HepG2 (cell line): ENCODE measurements around the gene VRK3. TPM values are rescaled to one million over a fixed set of nuclear protein-coding genes. Genes with fewer than 3 reads are reported as not detected.
A peak's percentile ranks its signal among the peaks of the same experiment; 100 is the strongest.

ENCODE experiments used
- ELF3 ChIP-seq: IDR thresholded peaks from 2 replicates; pipeline ENCODE4 v1.6.1; 2016; ENCODE audit warnings: missing genetic modification reagents, missing compliant biosample characterization
- FLYWCH1 ChIP-seq: sonication (generic); formaldehyde crosslinking; IDR thresholded peaks from 2 replicates; pipeline ENCODE4 v1.8.1; 2023; ENCODE audit warnings: mild to moderate bottlenecking, missing genetic modification reagents
- FOSL2 ChIP-seq: sonication (generic); formaldehyde crosslinking; IDR thresholded peaks from 2 replicates; pipeline ENCODE4 v1.4.0; 2020; ENCODE audit warnings: missing genetic modification reagents
- FOXA3 ChIP-seq: IDR thresholded peaks from 2 replicates; pipeline ENCODE4 v1.6.1; 2016; ENCODE audit warnings: missing genetic modification reagents, missing compliant biosample characterization
- IRF2 ChIP-seq: IDR thresholded peaks from 2 replicates; pipeline ENCODE4 v1.6.1; 2018; ENCODE audit warnings: missing genetic modification reagents, missing compliant biosample characterization
- KLF9 ChIP-seq: IDR thresholded peaks from 2 replicates; pipeline ENCODE4 v1.6.1; 2016; ENCODE audit warnings: low read depth
- NFIB ChIP-seq: sonication (generic); formaldehyde crosslinking; IDR thresholded peaks from 2 replicates; pipeline ENCODE4 v1.9.0; 2021; ENCODE audit warnings: missing genetic modification reagents, mild to moderate bottlenecking, borderline replicate concordance
- RAD21 ChIP-seq: fragments of 450-650 bp; formaldehyde crosslinking; IDR thresholded peaks from 2 replicates; pipeline ENCODE4 v1.5.0; 2020; ENCODE audit warnings: mild to moderate bottlenecking
- RARA ChIP-seq: IDR thresholded peaks from 2 replicates; pipeline ENCODE4 v1.6.1; 2016; ENCODE audit warnings: missing genetic modification reagents, missing compliant biosample characterization
- RBAK ChIP-seq: sonication (generic); formaldehyde crosslinking; IDR thresholded peaks from 2 replicates; pipeline ENCODE4 v1.5.1; 2020; ENCODE audit warnings: mild to moderate bottlenecking, missing genetic modification reagents
- RFX1 ChIP-seq: fragments of 450-650 bp; IDR thresholded peaks from 2 replicates; pipeline ENCODE4 v1.6.1; 2017
- SOX6 ChIP-seq, 2 experiments: fragments of 450-650 bp in 1 of 2; sonication (generic) in 1 of 2; formaldehyde crosslinking in 1 of 2; IDR thresholded peaks; 2 replicates each; pipeline versions ENCODE4 v1.4.0 to v1.6.1; 2017 to 2020; ENCODE audit warnings: antibody characterized with exemption in 1 of 2, mild to moderate bottlenecking in 1 of 2, missing genetic modification reagents in 1 of 2
- STAG1 ChIP-seq: sonication (generic); formaldehyde crosslinking; IDR thresholded peaks from 2 replicates; pipeline ENCODE4 v1.4.0; 2020; ENCODE audit warnings: missing genetic modification reagents
- STAT5B ChIP-seq: sonication (generic); formaldehyde crosslinking; IDR thresholded peaks from 2 replicates; pipeline ENCODE4 v1.4.0; 2020; ENCODE audit warnings: missing genetic modification reagents
- TGIF2 ChIP-seq: IDR thresholded peaks from 2 replicates; pipeline ENCODE4 v1.6.1; 2016; ENCODE audit warnings: control low read depth, missing compliant biosample characterization
- ZNF431 ChIP-seq: sonication (generic); formaldehyde crosslinking; IDR thresholded peaks from 2 replicates; pipeline ENCODE4 v1.9.0; 2022; ENCODE audit warnings: missing genetic modification reagents, low read depth, mild to moderate bottlenecking, borderline replicate concordance
- ZNF660 ChIP-seq: sonication (generic); formaldehyde crosslinking; IDR thresholded peaks from 2 replicates; pipeline ENCODE4 v1.5.1; 2020; ENCODE audit warnings: mild to moderate bottlenecking, low read depth, missing genetic modification reagents, borderline replicate concordance
- polyA plus RNA-seq, 8 experiments: library from polyadenylated mRNA; depleted of rRNA in 3 of 8; stranded (reverse) in 7 of 8; unstranded in 1 of 8; fragments of >200 nt; fragmentation: Illumina TruSeq in 4 of 8; extraction: Trizol in 4 of 8; gene quantifications; 2 replicates each; pipeline versions ENCODE4 v1.2.1 to v1.2.3, GENCODE V29; 2011 to 2016; ENCODE audit warnings: low read depth in 4 of 8, missing spikeins in 1 of 8, mixed read lengths in 1 of 8; ENCODE audit not compliant: insufficient read depth in 1 of 8
- total RNA-seq, 5 experiments: library from RNA; depleted of rRNA; stranded (reverse); fragments of >200 nt; fragmentation: Illumina TruSeq; extraction: Trizol; gene quantifications; 2 replicates each; pipeline ENCODE4 v1.2.3, GENCODE V29; 2016; ENCODE audit warnings: low read depth in 1 of 5
- TF ChIP-seq, protein P1 (sequence below): sonication (generic); formaldehyde crosslinking; IDR thresholded peaks from 2 replicates; pipeline ENCODE4 v1.4.0; 2020; ENCODE audit warnings: missing genetic modification reagents
- TF ChIP-seq, protein P2 (sequence below): sonication (generic); formaldehyde crosslinking; IDR thresholded peaks from 2 replicates; pipeline ENCODE4 v1.5.0; 2020; ENCODE audit warnings: mild to moderate bottlenecking, missing genetic modification reagents, borderline replicate concordance
- TF ChIP-seq, protein P3 (sequence below): sonication (generic); formaldehyde crosslinking; IDR thresholded peaks from 2 replicates; pipeline ENCODE4 v1.4.0; 2020; ENCODE audit warnings: mild to moderate bottlenecking, missing genetic modification reagents

Gene VRK3
- total and polyA plus RNA-seq, 2 of the 13 experiments (the other 11 are each of a cell fraction or from before 2014, with no cell fraction given): 23.8 to 28.3 TPM

DNA sequence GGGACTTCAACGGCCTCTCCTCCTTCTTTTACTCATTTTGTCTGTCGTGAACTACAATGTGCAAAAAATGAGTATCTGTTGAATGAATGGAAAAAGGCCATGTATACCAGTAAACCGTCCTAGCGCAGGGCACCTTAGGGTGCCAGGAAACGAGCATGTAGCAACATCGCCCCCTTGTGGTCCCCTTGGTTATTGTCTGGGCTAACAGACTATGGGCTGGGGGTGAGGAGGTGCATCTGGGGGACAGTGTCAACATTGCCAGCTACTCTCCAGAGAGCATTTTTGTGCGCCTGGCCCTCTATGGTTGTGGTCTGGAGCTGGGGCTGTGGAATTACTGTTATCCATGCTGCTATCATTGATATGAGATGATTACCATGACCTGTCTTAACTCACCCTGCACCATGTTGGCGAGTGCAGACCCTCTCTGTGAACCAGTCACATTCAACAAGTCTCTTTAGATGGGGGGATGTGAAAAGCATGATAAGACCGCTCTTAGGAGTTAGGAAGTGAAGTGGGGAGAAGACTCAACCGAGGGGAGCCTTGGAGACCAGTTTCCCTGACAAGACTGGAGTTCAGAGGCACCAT lies 41.4 kb downstream of the VRK3 start (continued):
- no peak; the same call in 1 of the 2 replicates for TF ChIP-seq IRF2 (CRISPR knock-in tag)
- no peak for TF ChIP-seq ZNF431
- no peak for TF ChIP-seq RFX1
- TF ChIP-seq KLF9 (CRISPR knock-in tag): no peak
- TF ChIP-seq RBAK (CRISPR knock-in tag): no peak
- TF ChIP-seq FOXA3 (CRISPR knock-in tag): 0 out of 2 replicates have a peak, but pooled peaks have one; percentile 15
- no peak for TF ChIP-seq NFIB (CRISPR knock-in tag)
- TF ChIP-seq STAG1 (CRISPR knock-in tag): peak; percentile 96
- no peak for TF ChIP-seq RARA (CRISPR knock-in tag)
- no peak for TF ChIP-seq STAT5B
- TF ChIP-seq FOSL2 (CRISPR knock-in tag): 0 out of 2 replicates have a peak, but pooled peaks have one; percentile 13
- TF ChIP-seq, protein P1, sequence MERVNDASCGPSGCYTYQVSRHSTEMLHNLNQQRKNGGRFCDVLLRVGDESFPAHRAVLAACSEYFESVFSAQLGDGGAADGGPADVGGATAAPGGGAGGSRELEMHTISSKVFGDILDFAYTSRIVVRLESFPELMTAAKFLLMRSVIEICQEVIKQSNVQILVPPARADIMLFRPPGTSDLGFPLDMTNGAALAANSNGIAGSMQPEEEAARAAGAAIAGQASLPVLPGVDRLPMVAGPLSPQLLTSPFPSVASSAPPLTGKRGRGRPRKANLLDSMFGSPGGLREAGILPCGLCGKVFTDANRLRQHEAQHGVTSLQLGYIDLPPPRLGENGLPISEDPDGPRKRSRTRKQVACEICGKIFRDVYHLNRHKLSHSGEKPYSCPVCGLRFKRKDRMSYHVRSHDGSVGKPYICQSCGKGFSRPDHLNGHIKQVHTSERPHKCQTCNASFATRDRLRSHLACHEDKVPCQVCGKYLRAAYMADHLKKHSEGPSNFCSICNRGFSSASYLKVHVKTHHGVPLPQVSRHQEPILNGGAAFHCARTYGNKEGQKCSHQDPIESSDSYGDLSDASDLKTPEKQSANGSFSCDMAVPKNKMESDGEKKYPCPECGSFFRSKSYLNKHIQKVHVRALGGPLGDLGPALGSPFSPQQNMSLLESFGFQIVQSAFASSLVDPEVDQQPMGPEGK (CRISPR knock-in tag): peak; percentile 64; the same call in 1 of the 2 replicates
- no peak for TF ChIP-seq FLYWCH1 (CRISPR knock-in tag)
- TF ChIP-seq TGIF2 (CRISPR knock-in tag): no peak
- peak; percentile 91 for TF ChIP-seq RAD21 (CRISPR knock-in tag)
- TF ChIP-seq ZNF660 (CRISPR knock-in tag): no peak
- no peak for TF ChIP-seq SOX6 (IDR thresholded peaks at IDR 0.05)
- TF ChIP-seq SOX6 (CRISPR knock-in tag; IDR thresholded peaks at IDR 0.05): 0 out of 2 replicates have a peak, but pooled peaks have one; percentile 12
- TF ChIP-seq, protein P2, sequence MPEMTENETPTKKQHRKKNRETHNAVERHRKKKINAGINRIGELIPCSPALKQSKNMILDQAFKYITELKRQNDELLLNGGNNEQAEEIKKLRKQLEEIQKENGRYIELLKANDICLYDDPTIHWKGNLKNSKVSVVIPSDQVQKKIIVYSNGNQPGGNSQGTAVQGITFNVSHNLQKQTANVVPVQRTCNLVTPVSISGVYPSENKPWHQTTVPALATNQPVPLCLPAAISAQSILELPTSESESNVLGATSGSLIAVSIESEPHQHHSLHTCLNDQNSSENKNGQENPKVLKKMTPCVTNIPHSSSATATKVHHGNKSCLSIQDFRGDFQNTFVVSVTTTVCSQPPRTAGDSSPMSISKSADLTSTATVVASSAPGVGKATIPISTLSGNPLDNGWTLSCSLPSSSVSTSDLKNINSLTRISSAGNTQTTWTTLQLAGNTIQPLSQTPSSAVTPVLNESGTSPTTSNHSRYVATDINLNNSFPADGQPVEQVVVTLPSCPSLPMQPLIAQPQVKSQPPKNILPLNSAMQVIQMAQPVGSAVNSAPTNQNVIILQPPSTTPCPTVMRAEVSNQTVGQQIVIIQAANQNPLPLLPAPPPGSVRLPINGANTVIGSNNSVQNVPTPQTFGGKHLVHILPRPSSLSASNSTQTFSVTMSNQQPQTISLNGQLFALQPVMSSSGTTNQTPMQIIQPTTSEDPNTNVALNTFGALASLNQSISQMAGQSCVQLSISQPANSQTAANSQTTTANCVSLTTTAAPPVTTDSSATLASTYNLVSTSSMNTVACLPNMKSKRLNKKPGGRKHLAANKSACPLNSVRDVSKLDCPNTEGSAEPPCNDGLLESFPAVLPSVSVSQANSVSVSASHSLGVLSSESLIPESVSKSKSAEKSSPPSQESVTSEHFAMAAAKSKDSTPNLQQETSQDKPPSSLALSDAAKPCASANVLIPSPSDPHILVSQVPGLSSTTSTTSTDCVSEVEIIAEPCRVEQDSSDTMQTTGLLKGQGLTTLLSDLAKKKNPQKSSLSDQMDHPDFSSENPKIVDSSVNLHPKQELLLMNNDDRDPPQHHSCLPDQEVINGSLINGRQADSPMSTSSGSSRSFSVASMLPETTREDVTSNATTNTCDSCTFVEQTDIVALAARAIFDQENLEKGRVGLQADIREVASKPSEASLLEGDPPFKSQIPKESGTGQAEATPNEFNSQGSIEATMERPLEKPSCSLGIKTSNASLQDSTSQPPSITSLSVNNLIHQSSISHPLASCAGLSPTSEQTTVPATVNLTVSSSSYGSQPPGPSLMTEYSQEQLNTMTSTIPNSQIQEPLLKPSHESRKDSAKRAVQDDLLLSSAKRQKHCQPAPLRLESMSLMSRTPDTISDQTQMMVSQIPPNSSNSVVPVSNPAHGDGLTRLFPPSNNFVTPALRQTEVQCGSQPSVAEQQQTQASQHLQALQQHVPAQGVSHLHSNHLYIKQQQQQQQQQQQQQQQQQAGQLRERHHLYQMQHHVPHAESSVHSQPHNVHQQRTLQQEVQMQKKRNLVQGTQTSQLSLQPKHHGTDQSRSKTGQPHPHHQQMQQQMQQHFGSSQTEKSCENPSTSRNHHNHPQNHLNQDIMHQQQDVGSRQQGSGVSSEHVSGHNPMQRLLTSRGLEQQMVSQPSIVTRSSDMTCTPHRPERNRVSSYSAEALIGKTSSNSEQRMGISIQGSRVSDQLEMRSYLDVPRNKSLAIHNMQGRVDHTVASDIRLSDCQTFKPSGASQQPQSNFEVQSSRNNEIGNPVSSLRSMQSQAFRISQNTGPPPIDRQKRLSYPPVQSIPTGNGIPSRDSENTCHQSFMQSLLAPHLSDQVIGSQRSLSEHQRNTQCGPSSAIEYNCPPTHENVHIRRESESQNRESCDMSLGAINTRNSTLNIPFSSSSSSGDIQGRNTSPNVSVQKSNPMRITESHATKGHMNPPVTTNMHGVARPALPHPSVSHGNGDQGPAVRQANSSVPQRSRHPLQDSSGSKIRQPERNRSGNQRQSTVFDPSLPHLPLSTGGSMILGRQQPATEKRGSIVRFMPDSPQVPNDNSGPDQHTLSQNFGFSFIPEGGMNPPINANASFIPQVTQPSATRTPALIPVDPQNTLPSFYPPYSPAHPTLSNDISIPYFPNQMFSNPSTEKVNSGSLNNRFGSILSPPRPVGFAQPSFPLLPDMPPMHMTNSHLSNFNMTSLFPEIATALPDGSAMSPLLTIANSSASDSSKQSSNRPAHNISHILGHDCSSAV: no peak
- no peak for TF ChIP-seq ELF3 (CRISPR knock-in tag)
- TF ChIP-seq, protein P3, sequence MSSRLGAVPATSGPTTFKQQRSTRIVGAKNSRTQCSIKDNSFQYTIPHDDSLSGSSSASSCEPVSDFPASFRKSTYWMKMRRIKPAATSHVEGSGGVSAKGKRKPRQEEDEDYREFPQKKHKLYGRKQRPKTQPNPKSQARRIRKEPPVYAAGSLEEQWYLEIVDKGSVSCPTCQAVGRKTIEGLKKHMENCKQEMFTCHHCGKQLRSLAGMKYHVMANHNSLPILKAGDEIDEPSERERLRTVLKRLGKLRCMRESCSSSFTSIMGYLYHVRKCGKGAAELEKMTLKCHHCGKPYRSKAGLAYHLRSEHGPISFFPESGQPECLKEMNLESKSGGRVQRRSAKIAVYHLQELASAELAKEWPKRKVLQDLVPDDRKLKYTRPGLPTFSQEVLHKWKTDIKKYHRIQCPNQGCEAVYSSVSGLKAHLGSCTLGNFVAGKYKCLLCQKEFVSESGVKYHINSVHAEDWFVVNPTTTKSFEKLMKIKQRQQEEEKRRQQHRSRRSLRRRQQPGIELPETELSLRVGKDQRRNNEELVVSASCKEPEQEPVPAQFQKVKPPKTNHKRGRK: no peak
